GM12878 (cell line): ENCODE data around the gene COL4A4. TPM values are rescaled to one million over a fixed set of nuclear protein-coding genes. Genes with fewer than 3 reads are reported as not detected.

Experiments
- ATAC-seq: fragments of 200-7000 bp; cut with Tn5 transposase; 3 replicates; pipeline ENCODE4 v1.9.1; 2020; ENCODE audit warnings: mild to moderate bottlenecking, moderate library complexity
- BruUV-seq: library from RNA; stranded (reverse); fragments of 400-500 nt; replicated peaks from 2 replicates; lab custom pipeline; 2021; lab: Mats Ljungman, UMichigan
- CTCF ChIA-PET: fragments of 300-600 bp; sonication (Branson Sonifier 250); formaldehyde crosslinking; extraction: SDS; loops from one replicate; lab custom pipeline; 2021; ENCODE audit warnings: inconsistent platforms; lab: Yijun Ruan, JAX
- POLR2A ChIA-PET: fragments of 350-600 bp; formaldehyde crosslinking; extraction: SDS; loops from one replicate; lab custom pipeline; 2021; ENCODE audit warnings: inconsistent platforms; lab: Charles Lee
- RAD21 ChIA-PET: fragments of 300-600 bp; sonication (Branson Sonifier 250); formaldehyde crosslinking; loops from one replicate; lab custom pipeline; 2023; ENCODE audit warnings: antibody characterized with exemption; ENCODE audit not compliant: unreplicated experiment; lab: Charles Lee
- SMC1A ChIA-PET: fragments of 300-600 bp; sonication (Branson Sonifier 250); formaldehyde crosslinking; loops from one replicate; lab custom pipeline; 2023; ENCODE audit not compliant: unreplicated experiment, uncharacterized antibody; lab: Charles Lee
- DNase-seq: peaks from one replicate; pipeline ENCODE4 v3.0.0-alpha.2; 2011; ENCODE audit warnings: low read depth, low spot score
- FAIRE-seq: peaks from 3 replicates; lab custom pipeline; 2011; peaks lifted over from hg19 to GRCh38; lab: Jason Lieb, UNC
- H2AFZ ChIP-seq: 2 replicates; pipeline ENCODE4 v1.6.0; 2011; ENCODE audit warnings: low read depth, low read length, control low read depth; ENCODE audit not compliant: control insufficient read depth
- H3K27ac ChIP-seq: 2 replicates; pipeline ENCODE4 v1.5.1; 2011; ENCODE audit warnings: control low read depth; ENCODE audit not compliant: control insufficient read depth, insufficient read depth
- H3K27me3 ChIP-seq, 2 experiments: replicated peaks in 1 of 2; 2 replicates each; pipeline versions ENCODE4 v1.6.0 to v1.6.1; 2011; ENCODE audit warnings: low read length in 1 of 2; ENCODE audit not compliant: control insufficient read depth in 2 of 2, insufficient read depth in 2 of 2
- H3K36me3 ChIP-seq, 2 experiments: 2 replicates each; pipeline ENCODE4 v1.5.1; 2011; ENCODE audit warnings: low read length in 1 of 2; ENCODE audit not compliant: control insufficient read depth in 2 of 2, insufficient read depth in 2 of 2
- H3K4me1 ChIP-seq: 2 replicates; pipeline ENCODE4 v1.6.1; 2011; ENCODE audit warnings: mild to moderate bottlenecking, low read length, moderate library complexity, mixed read lengths; ENCODE audit not compliant: control insufficient read depth, insufficient read depth
- H3K4me2 ChIP-seq: 2 replicates; pipeline ENCODE4 v1.6.0; 2011; ENCODE audit warnings: control low read depth; ENCODE audit not compliant: control insufficient read depth, insufficient read depth
- H3K4me3 ChIP-seq: fragments of 200-600 bp; sonication (generic); 2 replicates; pipeline ENCODE4 v1.5.1; 2016
- H3K79me2 ChIP-seq: 2 replicates; pipeline ENCODE4 v1.6.0; 2011; ENCODE audit warnings: low read length; ENCODE audit not compliant: control insufficient read depth, insufficient read depth
- H3K9ac ChIP-seq: 2 replicates; pipeline ENCODE4 v1.8.0; 2011; ENCODE audit warnings: low read length, control low read depth, mixed read lengths; ENCODE audit not compliant: control insufficient read depth, insufficient read depth
- H3K9me3 ChIP-seq: replicated peaks from 3 replicates; pipeline ENCODE4 v1.5.1; 2011; ENCODE audit warnings: mild to moderate bottlenecking, low read length; ENCODE audit not compliant: control insufficient read depth, insufficient read depth
- H4K20me1 ChIP-seq: 2 replicates; pipeline ENCODE4 v1.6.0; 2011; ENCODE audit not compliant: control insufficient read depth, insufficient read depth
- CEBPB ChIP-seq, 2 experiments: fragments of 150-350 bp in 1 of 2; IDR thresholded peaks; 2 replicates each; pipeline ENCODE4 v1.6.1; 2012 to 2014; ENCODE audit warnings: low read depth in 2 of 2, low read length in 2 of 2, borderline replicate concordance in 1 of 2, inconsistent platforms in 1 of 2
- IRF5 ChIP-seq: fragments of 450-650 bp; IDR thresholded peaks from 2 replicates; pipeline ENCODE4 v1.6.1; 2017; ENCODE audit warnings: borderline replicate concordance
- KDM1A ChIP-seq: fragments of 200-600 bp; sonication (generic); IDR thresholded peaks from 2 replicates; pipeline ENCODE4 v1.6.1; 2016; ENCODE audit warnings: borderline replicate concordance
- MLLT1 ChIP-seq: fragments of 450-650 bp; IDR thresholded peaks from 2 replicates; pipeline ENCODE4 v1.6.1; 2016; ENCODE audit warnings: mild to moderate bottlenecking
- MYB ChIP-seq: fragments of 150-350 bp; IDR thresholded peaks from 2 replicates; pipeline ENCODE4 v1.6.1; 2014; ENCODE audit warnings: mild to moderate bottlenecking, low read depth, low read length, borderline replicate concordance
- NFIC ChIP-seq: IDR thresholded peaks from 2 replicates; pipeline ENCODE4 v1.6.1; 2012; ENCODE audit warnings: low read depth, mild to moderate bottlenecking, inconsistent platforms, low read length, moderate library complexity
- RB1 ChIP-seq: fragments of 450-650 bp; formaldehyde crosslinking; IDR thresholded peaks from 2 replicates; pipeline ENCODE4 v1.6.1; 2017; ENCODE audit warnings: mild to moderate bottlenecking, borderline replicate concordance
- RBBP5 ChIP-seq: fragments of 200-600 bp; sonication (generic); conservative IDR thresholded peaks from 2 replicates; pipeline ENCODE4 v1.6.1; 2016
- SUZ12 ChIP-seq: fragments of 200-600 bp; sonication (generic); IDR thresholded peaks from one replicate; pipeline ENCODE4 v1.6.1; 2018; ENCODE audit warnings: antibody characterized with exemption, mild to moderate bottlenecking; ENCODE audit not compliant: unreplicated experiment
- ZBED1 ChIP-seq: IDR thresholded peaks from 2 replicates; pipeline ENCODE4 v1.6.1; 2016; ENCODE audit warnings: borderline replicate concordance
- ZBTB4 ChIP-seq: fragments of 450-650 bp; formaldehyde crosslinking; IDR thresholded peaks from 2 replicates; pipeline ENCODE4 v1.4.0; 2022; ENCODE audit warnings: mild to moderate bottlenecking, moderate library complexity
- WGBS: methylation state at CpG from one replicate; pipeline ENCODE4 v1.1.6; 2016; ENCODE audit warnings: low lambda C conversion rate; ENCODE audit not compliant: insufficient replicate concordance, insufficient coverage; ENCODE audit errors: missing lambda C conversion rate; 5-methylcytosine and 5-hydroxymethylcytosine counted together
- in situ Hi-C: fragments of 300-500 bp; cut with MboI; formaldehyde crosslinking; loops from 9 replicates; pipeline ENCODE4 v1.14.3; 2018; ENCODE audit warnings: mixed read lengths
- intact Hi-C: fragments of 100-400 bp; cut with micrococcal nuclease; formaldehyde crosslinking; loops from one replicate; pipeline ENCODE4 v1.14.2; 2022; ENCODE audit not compliant: unreplicated experiment
- polyA plus RNA-seq, 11 experiments: library from polyadenylated mRNA; depleted of rRNA in 4 of 11; unstranded in 6 of 11; stranded (reverse) in 5 of 11; fragments of >200 nt; fragmentation: Nextera tagmentation in 4 of 11; fragmentation: Illumina TruSeq in 1 of 11; extraction: Ambion mirVana in 4 of 11; extraction: Trizol in 1 of 11; gene quantifications; 1 replicate in 1 of 11; 2 replicates in 10 of 11; pipeline versions ENCODE4 v1.2.1 to v1.2.3, GENCODE V29; 2011 to 2016; ENCODE audit warnings: inconsistent platforms in 2 of 11, missing spikeins in 2 of 11, low read depth in 1 of 11
- total RNA-seq, 4 experiments: library from RNA; depleted of rRNA in 3 of 4; stranded (reverse); fragments of >200 nt in 3 of 4; fragmentation: Illumina TruSeq in 1 of 4; extraction: Trizol in 1 of 4; gene quantifications; 2 replicates each; pipeline versions ENCODE4 v1.2.1 to v1.2.3, GENCODE V29; 2013 to 2021
- TF ChIP-seq, protein P1 (sequence below): fragments of 450-650 bp; IDR thresholded peaks from 2 replicates; pipeline ENCODE4 v1.6.1; 2018; ENCODE audit warnings: borderline replicate concordance, mild to moderate bottlenecking; ENCODE audit not compliant: partially characterized antibody
- TF ChIP-seq, protein P2 (sequence below): fragments of 450-650 bp; IDR thresholded peaks from 2 replicates; pipeline ENCODE4 v1.6.1; 2017; ENCODE audit warnings: antibody characterized with exemption, mild to moderate bottlenecking, moderate library complexity

The COL4A4 gene
- total and polyA plus RNA-seq, 10 of the 15 experiments (the other 5 are each of a cell fraction or from before 2014, with no cell fraction given) = 0.19 to 4.0 (median 2.1) TPM

GRCh38 chr2:227030789-227031188, 133.2 kb downstream of the COL4A4 start:
- POLR2A ChIA-PET = no interaction called here
- CTCF ChIA-PET = interaction anchor here (0.5 to 1.7 kb wide), 4 partner anchors 9 to 208 kb away, joined by 3 to 6 read pairs (median 4); no protein-coding TSS in a partner anchor
- intact Hi-C loops = no loop called here

More at GRCh38 chr2:227030789-227031188, 133.2 kb downstream of the COL4A4 start:
- no peaks in the 10 kb centered on the region for H3K4me1 ChIP-seq
- 88% methylated on average over 2 of the region's 2 CpGs for WGBS
- H4K20me1 ChIP-seq = no peaks in the 10 kb centered on the region
- no peaks in the 10 kb centered on the region for H3K36me3 ChIP-seq
- no peak overlapping the region for H3K4me3 ChIP-seq
- no peak overlapping the region for H3K4me2 ChIP-seq
- ChIA-PET RAD21 (no interaction called here), SMC1A (no interaction called here)
- ATAC-seq = no peak
- no peak for FAIRE-seq
- H2AFZ ChIP-seq = no peak overlapping the region
- in situ Hi-C loops = no loop called here
- TF ChIP-seq RB1 (no peak), CEBPB (IDR thresholded peaks at IDR 0.05; ENCODE audit: borderline replicate concordance in 1 of 2, low read depth in 2 of 2, low read length in 2 of 2) (no peak), SUZ12 (no peak), ZBTB4 (CRISPR knock-in tag) (no peak), ZBED1 (no peak), MLLT1 (no peak), RBBP5 (no peak), KDM1A (no peak), IRF5 (no peak), NFIC (no peak), MYB (no peak)
- TF ChIP-seq, protein P1, sequence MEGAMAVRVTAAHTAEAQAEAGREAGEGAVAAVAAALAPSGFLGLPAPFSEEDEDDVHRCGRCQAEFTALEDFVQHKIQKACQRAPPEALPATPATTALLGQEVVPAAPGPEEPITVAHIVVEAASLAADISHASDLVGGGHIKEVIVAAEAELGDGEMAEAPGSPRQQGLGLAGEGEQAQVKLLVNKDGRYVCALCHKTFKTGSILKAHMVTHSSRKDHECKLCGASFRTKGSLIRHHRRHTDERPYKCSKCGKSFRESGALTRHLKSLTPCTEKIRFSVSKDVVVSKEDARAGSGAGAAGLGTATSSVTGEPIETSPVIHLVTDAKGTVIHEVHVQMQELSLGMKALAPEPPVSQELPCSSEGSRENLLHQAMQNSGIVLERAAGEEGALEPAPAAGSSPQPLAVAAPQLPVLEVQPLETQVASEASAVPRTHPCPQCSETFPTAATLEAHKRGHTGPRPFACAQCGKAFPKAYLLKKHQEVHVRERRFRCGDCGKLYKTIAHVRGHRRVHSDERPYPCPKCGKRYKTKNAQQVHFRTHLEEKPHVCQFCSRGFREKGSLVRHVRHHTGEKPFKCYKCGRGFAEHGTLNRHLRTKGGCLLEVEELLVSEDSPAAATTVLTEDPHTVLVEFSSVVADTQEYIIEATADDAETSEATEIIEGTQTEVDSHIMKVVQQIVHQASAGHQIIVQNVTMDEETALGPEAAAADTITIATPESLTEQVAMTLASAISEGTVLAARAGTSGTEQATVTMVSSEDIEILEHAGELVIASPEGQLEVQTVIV = no peak
- TF ChIP-seq, protein P2, sequence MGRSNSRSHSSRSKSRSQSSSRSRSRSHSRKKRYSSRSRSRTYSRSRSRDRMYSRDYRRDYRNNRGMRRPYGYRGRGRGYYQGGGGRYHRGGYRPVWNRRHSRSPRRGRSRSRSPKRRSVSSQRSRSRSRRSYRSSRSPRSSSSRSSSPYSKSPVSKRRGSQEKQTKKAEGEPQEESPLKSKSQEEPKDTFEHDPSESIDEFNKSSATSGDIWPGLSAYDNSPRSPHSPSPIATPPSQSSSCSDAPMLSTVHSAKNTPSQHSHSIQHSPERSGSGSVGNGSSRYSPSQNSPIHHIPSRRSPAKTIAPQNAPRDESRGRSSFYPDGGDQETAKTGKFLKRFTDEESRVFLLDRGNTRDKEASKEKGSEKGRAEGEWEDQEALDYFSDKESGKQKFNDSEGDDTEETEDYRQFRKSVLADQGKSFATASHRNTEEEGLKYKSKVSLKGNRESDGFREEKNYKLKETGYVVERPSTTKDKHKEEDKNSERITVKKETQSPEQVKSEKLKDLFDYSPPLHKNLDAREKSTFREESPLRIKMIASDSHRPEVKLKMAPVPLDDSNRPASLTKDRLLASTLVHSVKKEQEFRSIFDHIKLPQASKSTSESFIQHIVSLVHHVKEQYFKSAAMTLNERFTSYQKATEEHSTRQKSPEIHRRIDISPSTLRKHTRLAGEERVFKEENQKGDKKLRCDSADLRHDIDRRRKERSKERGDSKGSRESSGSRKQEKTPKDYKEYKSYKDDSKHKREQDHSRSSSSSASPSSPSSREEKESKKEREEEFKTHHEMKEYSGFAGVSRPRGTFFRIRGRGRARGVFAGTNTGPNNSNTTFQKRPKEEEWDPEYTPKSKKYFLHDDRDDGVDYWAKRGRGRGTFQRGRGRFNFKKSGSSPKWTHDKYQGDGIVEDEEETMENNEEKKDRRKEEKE = no peak
- H3K79me2 ChIP-seq = no peaks in the 10 kb centered on the region
- BruUV-seq = no TSS peak
- no peaks in the 10 kb centered on the region for H3K27me3 ChIP-seq
- H3K9ac ChIP-seq = no peak overlapping the region
- no peak overlapping the region for H3K27ac ChIP-seq
- DNase-seq = no peak
- H3K9me3 ChIP-seq = no peaks in the 10 kb centered on the region
